Mesenteric fat pad (tissue), 1 donor: ENCODE results near the gene SOX12. TPM values are rescaled to one million over a fixed set of nuclear protein-coding genes. Genes with fewer than 3 reads are reported as not detected.
"Not testable (repeated sequence)": the region's sequence is repeated elsewhere in the genome, so short reads cannot be mapped to it uniquely, and the experiment has no call there.

Experiments
- DNase-seq: peaks from one replicate; pipeline ENCODE4 v3.0.0-alpha.2; 2020; ENCODE audit warnings: low spot score
- total RNA-seq: library from RNA; stranded (reverse); fragmentation: NEBNext Ultra II Directional; extraction: Animal tissue kit (Norgen Biotek cat#: 25700); gene quantifications from one replicate; pipeline ENCODE4 v1.2.1, GENCODE V29; 2021
- donor health status: DM: yes; HTN: yes; CAD: no.

Gene SOX12
- total RNA-seq, 1 donor from 2014 or later, result 8.5 TPM

DNA sequence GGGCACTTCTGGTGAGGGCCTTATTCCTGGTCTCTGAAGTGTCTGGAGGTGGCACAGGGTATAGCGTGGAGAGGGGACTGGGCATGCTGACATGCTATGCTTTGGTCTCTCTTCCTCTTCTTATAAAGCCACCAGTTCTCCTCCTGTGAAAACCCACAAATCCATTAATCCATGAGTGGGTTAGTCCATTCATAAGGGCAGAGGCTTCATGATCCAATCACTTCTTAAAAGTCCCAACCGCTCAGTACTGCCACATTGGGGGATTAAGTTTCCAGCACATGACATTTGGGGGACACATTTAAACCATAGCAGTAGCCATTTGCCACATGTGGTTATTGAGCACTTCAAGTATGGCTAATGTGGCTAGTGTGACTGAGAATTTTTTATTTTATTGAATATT lies 51.4 kb downstream of the SOX12 start:
- no peak for DNase-seq

GRCh38 chr20:377578-377977 lies 52.2 kb downstream of the SOX12 start:
- not testable (repeated sequence) for DNase-seq

GRCh38 chr20:378961-379336 lies 53.6 kb downstream of the SOX12 start:
- DNase-seq, result no peak

Other genes with a start within 250 kb of the SOX12 start
- not detected for gene DEFB125, start 237.9 kb upstream of the SOX12 start, total RNA-seq
- not detected for gene DEFB126, start 183.0 kb upstream of the SOX12 start, total RNA-seq
- gene DEFB127, start 168.1 kb upstream of the SOX12 start, total RNA-seq, result not detected
- not detected for gene DEFB128, start 135.8 kb upstream of the SOX12 start, total RNA-seq
- gene DEFB129, start 98.3 kb upstream of the SOX12 start, total RNA-seq, result not detected
- 1.5 TPM for gene DEFB132, start 67.8 kb upstream of the SOX12 start, total RNA-seq
- gene C20orf96, start 34.8 kb upstream of the SOX12 start, total RNA-seq, result 5.0 TPM
- 9.1 TPM for gene ZCCHC3, start 28.0 kb upstream of the SOX12 start, total RNA-seq
- 21.3 TPM for gene NRSN2, start 21.6 kb downstream of the SOX12 start, total RNA-seq
- 9.4 TPM for gene TRIB3, start 55.2 kb downstream of the SOX12 start, total RNA-seq
- 60.1 TPM for gene RBCK1, start 82.7 kb downstream of the SOX12 start, total RNA-seq
- gene TBC1D20, start 137.0 kb downstream of the SOX12 start, total RNA-seq, result 47.0 TPM
- gene CSNK2A1, start 218.2 kb downstream of the SOX12 start, total RNA-seq, result 132 TPM